ENCODE data around the gene CCNA1.

CCNA1 gene

DNA sequence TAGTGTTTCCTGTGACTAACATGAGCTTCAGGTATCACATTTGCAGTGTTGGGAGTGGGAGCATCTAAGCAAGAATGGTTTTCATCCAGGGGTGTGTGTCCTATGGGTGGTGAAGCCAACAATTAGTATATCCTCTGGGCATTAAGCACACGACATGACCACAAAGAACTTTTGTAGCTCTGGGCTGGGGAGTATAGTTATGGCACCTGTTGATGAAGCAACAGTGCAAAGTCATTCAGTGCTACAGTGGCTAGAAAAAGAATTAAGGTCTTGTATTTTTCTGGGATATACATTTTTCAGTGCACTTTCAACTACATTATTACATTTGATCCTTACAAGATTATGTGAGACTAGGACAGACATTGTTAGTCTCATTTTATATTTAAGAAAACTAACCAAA lies 21.8 kb downstream of the CCNA1 start:
- no peak for DNase-seq (ENCODE audit: low read depth)

- no peak for DNase-seq (ENCODE audit: low read depth)
Measured at GRCh38 chr13:36454987-36455386, 22.7 kb downstream of the CCNA1 start.

- no peak for DNase-seq (ENCODE audit: low read depth)
Measured at GRCh38 chr13:36456577-36456976, 24.3 kb downstream of the CCNA1 start.

DNA sequence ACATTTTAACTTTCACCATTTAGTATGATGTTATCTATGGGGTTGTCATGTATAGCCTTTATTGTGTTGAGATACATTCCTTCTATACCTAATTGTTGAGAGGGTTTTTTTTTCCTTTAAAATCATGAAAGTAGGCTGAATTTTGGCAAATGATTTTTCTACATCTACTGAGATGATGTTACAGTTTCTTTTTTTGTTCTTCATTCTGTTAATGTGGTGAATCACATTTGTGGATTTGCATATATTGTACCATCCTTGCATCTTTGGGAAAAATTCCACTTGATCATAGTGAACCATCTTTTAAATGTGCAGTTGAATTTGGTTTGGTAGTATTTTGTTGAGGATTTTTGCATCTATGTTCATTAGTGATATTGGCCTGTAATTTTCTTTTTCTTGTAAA lies 29.2 kb downstream of the CCNA1 start:
- no peak for DNase-seq (ENCODE audit: low read depth)

GRCh38 chr13:36475468-36475867 lies 43.2 kb downstream of the CCNA1 start:
- DNase-seq (ENCODE audit: low read depth), result no peak

DNA sequence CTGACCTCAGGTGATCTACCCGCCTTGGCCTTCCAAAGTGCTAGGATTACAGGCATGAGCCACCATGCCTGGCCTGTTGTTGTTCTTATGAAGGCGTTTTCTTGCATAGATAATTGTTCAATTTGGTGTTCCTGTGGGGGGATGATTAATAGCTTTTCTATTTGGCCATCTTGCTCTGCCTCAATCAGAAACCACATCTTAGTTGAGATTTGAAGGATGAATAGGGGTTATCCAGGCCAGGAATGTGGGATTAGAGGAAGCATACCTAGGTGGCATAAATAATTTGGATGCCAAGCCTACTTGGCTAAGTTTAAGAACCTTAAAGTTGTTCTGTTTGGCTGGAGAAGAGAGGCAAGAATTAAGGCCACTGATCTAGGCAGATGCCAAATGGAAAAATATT lies 44.4 kb downstream of the CCNA1 start:
- DNase-seq (ENCODE audit: low read depth), result no peak

DNA sequence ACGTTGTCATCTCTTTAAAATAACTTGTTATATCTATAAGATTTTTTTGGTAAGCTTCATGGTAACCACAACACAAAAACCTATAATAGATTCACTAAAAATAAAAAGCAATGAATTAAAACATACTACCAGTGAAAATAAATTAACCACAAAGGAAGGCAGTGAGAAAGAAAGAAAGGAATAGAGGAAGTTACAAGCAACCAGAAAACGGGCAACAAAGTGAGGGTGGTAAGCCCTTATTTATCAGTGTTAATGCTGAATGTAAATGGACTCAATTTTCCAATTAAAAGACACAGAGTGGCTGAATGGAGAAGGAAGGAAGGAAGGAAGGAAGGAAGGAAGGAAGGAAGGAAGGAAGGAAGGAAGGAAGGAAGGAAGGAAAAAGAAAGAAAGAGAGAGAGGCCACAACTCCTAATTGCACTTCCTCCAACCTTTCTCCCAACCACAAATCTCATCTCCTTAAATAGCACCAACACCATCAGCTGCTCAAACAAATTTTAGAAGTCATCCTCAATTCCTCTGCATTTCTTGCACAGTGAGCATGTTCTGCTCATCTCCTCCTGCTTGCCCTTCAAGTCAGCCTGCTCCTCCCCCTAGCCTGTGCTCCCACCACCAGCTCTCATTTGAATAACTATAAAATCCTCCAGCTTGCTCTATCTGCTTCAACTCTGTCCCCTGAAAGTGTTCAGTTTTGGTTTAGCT lies 48.6 kb downstream of the CCNA1 start:
- DNase-seq (ENCODE audit: low read depth), result no peak

- DNase-seq (ENCODE audit: low read depth), result no peak
Measured at GRCh38 chr13:36490055-36490454, 57.8 kb downstream of the CCNA1 start.

Measured in CMK (cell line).